Measurements from ENCODE around the gene ZNF831. TPM values are rescaled to one million over a fixed set of nuclear protein-coding genes. Genes with fewer than 3 reads are reported as not detected.

Gene ZNF831
- total RNA-seq, 3 donors from 2014 or later (not counting 1 experiment from before 2014, with no cell fraction given) = 24.8 to 42.0 (median 40.2) TPM

DNA sequence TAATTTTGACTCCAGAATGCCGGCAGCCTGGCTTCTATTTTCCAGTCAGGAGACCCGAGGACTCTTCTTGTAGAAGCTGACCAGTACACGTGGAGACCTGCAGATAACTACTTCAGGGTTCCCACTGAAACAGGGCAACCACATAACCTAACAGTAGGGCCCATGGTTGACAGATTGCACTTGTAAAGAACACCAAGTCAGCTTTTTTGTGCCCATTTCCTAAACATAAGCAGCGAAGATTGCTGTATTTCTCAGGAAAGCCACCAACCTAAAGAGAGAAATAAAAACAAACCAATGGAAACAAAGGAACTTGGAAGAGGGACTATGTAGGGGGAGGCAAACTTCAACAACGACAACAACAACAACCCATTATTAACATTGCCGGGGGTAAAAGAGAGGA is 86.7 kb downstream of the ZNF831 start:
- 90% methylated on average over 3 of the region's 6 CpGs for WGBS (ENCODE audit: insufficient coverage)
- Histone ChIP-seq H3K36me3 (ENCODE audit: control insufficient read depth, insufficient read depth, low read length) (peaks cover 43% of the 10 kb centered on the region), H3K27ac (ENCODE audit: low read length) (no peak overlapping the region), H3K4me1 (ENCODE audit: control insufficient read depth, insufficient read depth, low read length) (peaks cover 20% of the 10 kb centered on the region), H3K9me3 (ENCODE audit: control insufficient read depth, insufficient read depth, low read length) (no peaks in the 10 kb centered on the region), H3K27me3 (ENCODE audit: control insufficient read depth, insufficient read depth, low read length) (no peaks in the 10 kb centered on the region), H3K4me3 (ENCODE audit: low read length) (no peak overlapping the region)
- TF ChIP-seq, protein P1, sequence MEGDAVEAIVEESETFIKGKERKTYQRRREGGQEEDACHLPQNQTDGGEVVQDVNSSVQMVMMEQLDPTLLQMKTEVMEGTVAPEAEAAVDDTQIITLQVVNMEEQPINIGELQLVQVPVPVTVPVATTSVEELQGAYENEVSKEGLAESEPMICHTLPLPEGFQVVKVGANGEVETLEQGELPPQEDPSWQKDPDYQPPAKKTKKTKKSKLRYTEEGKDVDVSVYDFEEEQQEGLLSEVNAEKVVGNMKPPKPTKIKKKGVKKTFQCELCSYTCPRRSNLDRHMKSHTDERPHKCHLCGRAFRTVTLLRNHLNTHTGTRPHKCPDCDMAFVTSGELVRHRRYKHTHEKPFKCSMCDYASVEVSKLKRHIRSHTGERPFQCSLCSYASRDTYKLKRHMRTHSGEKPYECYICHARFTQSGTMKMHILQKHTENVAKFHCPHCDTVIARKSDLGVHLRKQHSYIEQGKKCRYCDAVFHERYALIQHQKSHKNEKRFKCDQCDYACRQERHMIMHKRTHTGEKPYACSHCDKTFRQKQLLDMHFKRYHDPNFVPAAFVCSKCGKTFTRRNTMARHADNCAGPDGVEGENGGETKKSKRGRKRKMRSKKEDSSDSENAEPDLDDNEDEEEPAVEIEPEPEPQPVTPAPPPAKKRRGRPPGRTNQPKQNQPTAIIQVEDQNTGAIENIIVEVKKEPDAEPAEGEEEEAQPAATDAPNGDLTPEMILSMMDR (IDR thresholded peaks at IDR 0.05) = no peak
- Mint-ChIP-seq H3K4me3 (no peak overlapping the region), H3K36me3 (peaks cover 37% of the 10 kb centered on the region), H3K27me3 (ENCODE audit: low read depth in 2 of 2) (no peaks in the 10 kb centered on the region), H3K4me1 (peaks cover 60 to 67% of the 10 kb centered on the region in 2 donors), H3K27ac (no peak overlapping the region), H3K9me3 (no peaks in the 10 kb centered on the region)
- DNase-seq = no peak
- intact Hi-C loops (cut with micrococcal nuclease) = no loop called here
- ATAC-seq = no peak

DNA sequence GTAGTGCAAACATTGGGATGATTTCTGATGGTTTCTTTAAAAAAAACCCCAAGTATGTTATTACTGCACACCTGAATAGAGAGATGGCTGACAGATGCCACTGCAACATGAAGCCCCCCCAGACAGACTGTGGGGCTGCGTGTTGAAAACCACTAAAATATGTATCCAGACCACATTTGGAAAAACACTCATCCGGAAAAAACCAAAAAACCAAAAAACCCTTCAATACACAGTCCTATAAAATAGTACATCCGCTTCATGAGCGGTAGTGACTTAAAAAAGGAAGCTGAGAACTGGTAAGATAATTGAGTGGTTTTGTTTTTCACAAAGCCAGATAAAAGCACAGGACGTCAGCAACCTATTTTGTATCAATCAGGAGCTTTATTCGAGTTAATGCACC is 89.7 kb downstream of the ZNF831 start:
- peaks cover 56 to 58% of the 10 kb centered on the region in 2 donors for H3K4me1 Mint-ChIP-seq
- no peaks in the 10 kb centered on the region for H3K27me3 ChIP-seq (ENCODE audit: control insufficient read depth, insufficient read depth, low read length)
- intact Hi-C loops (cut with micrococcal nuclease) = no loop called here
- no peak overlapping the region for H3K4me3 ChIP-seq (ENCODE audit: low read length)
- TF ChIP-seq, protein P1 (IDR thresholded peaks at IDR 0.05) = no peak
- DNase-seq (peak in 1 of 2 donors; percentile 58), ATAC-seq (peak; percentile 45 to 58 (median 46))
- peaks cover 41% of the 10 kb centered on the region for H3K36me3 ChIP-seq (ENCODE audit: control insufficient read depth, insufficient read depth, low read length)
- H3K4me1 ChIP-seq (ENCODE audit: control insufficient read depth, insufficient read depth, low read length) = peaks cover 20% of the 10 kb centered on the region
- H3K27ac Mint-ChIP-seq = peak overlapping the region; percentile 83 to 88
- H3K9me3 ChIP-seq (ENCODE audit: control insufficient read depth, insufficient read depth, low read length) = no peaks in the 10 kb centered on the region
- H3K36me3 Mint-ChIP-seq = peaks cover 35% of the 10 kb centered on the region
- H3K27me3 Mint-ChIP-seq (ENCODE audit: low read depth in 2 of 2) = no peaks in the 10 kb centered on the region
- H3K9me3 Mint-ChIP-seq = no peaks in the 10 kb centered on the region
- peak overlapping the region; percentile 73 for H3K4me3 Mint-ChIP-seq
- H3K27ac ChIP-seq (ENCODE audit: low read length) = peak overlapping the region; percentile 36
- 5% methylated on average over 4 of the region's 6 CpGs for WGBS (ENCODE audit: insufficient coverage)

DNA sequence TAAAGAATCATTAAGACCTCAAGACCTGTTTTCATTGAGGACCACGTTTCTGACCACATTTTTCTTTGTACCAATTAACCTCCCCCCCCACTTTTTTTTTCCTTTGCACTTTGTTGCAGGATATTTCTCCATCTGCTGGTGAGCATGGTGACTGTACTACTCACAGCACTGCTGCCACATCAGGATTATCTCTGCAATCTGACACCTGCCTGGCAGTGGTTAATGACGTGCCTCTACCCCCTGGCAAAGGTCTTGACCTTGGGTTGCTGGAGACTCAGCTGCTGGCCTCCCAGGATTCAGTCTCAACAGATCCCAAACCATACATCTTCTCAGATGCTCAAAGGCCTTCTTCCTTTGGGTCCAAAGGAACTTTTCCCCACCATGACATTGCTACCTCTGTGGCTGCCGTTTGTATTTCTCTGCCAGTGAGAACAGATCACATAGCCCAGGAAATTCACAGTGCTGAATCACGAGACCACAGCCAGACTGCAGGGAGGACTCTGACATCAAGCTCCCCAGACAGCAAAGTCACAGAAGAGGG is 90.2 kb downstream of the ZNF831 start:
- Mint-ChIP-seq H3K27ac (peak overlapping the region; percentile 83 to 88), H3K4me3 (peak overlapping the region; percentile 73), H3K36me3 (peaks cover 35% of the 10 kb centered on the region), H3K4me1 (peaks cover 56 to 61% of the 10 kb centered on the region in 2 donors), H3K27me3 (ENCODE audit: low read depth in 2 of 2) (no peaks in the 10 kb centered on the region), H3K9me3 (no peaks in the 10 kb centered on the region)
- peaks cover 20% of the 10 kb centered on the region for H3K4me1 ChIP-seq (ENCODE audit: control insufficient read depth, insufficient read depth, low read length)
- 3% methylated on average over 4 of the region's 4 CpGs for WGBS (ENCODE audit: insufficient coverage)
- H3K27ac ChIP-seq (ENCODE audit: low read length) = peak overlapping the region; percentile 36
- ATAC-seq = peak; percentile 59 to 80 (median 78)
- intact Hi-C loops (cut with micrococcal nuclease) = no loop called here
- no peaks in the 10 kb centered on the region for H3K27me3 ChIP-seq (ENCODE audit: control insufficient read depth, insufficient read depth, low read length)
- H3K36me3 ChIP-seq (ENCODE audit: control insufficient read depth, insufficient read depth, low read length) = peaks cover 39% of the 10 kb centered on the region
- TF ChIP-seq, protein P1 (IDR thresholded peaks at IDR 0.05) = no peak
- DNase-seq = peak; percentile 25 to 57
- no peak overlapping the region for H3K4me3 ChIP-seq (ENCODE audit: low read length)
- H3K9me3 ChIP-seq (ENCODE audit: control insufficient read depth, insufficient read depth, low read length) = no peaks in the 10 kb centered on the region

DNA sequence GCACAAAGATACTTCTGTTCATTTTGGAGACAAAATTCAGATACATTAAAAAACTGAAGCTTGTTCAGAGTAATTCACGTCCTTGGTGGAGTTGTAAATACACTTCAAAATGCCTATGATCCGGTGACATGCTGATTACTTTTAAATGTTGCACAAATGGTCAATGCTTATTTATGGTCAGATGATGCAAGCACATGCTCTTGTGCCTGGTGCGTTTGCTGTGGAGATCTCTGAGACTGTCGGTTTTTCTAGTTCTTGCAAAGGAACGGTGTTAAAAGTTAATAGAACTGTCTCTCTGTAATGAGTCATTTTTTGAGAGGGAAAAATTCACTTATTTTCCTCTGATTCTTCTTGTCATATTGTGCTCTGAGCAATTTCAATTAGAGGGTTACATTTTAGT is 91.6 kb downstream of the ZNF831 start:
- no peaks in the 10 kb centered on the region for H3K27me3 ChIP-seq (ENCODE audit: control insufficient read depth, insufficient read depth, low read length)
- H3K4me3 Mint-ChIP-seq = no peak overlapping the region
- H3K9me3 ChIP-seq (ENCODE audit: control insufficient read depth, insufficient read depth, low read length) = no peaks in the 10 kb centered on the region
- no peak overlapping the region for H3K27ac ChIP-seq (ENCODE audit: low read length)
- TF ChIP-seq, protein P1 (IDR thresholded peaks at IDR 0.05) = no peak
- H3K36me3 ChIP-seq (ENCODE audit: control insufficient read depth, insufficient read depth, low read length) = peaks cover 28% of the 10 kb centered on the region
- H3K9me3 Mint-ChIP-seq = no peaks in the 10 kb centered on the region
- H3K4me1 ChIP-seq (ENCODE audit: control insufficient read depth, insufficient read depth, low read length) = peaks cover 20% of the 10 kb centered on the region
- H3K27ac Mint-ChIP-seq = peak overlapping the region in 1 of 2 donors; percentile 83
- H3K36me3 Mint-ChIP-seq = peaks cover 33% of the 10 kb centered on the region
- 98% methylated on average over 5 of the region's 5 CpGs for WGBS (ENCODE audit: insufficient coverage)
- no peak overlapping the region for H3K4me3 ChIP-seq (ENCODE audit: low read length)
- intact Hi-C loops (cut with micrococcal nuclease) = no loop called here
- DNase-seq (no peak), ATAC-seq (no peak)
- H3K27me3 Mint-ChIP-seq (ENCODE audit: low read depth in 2 of 2) = no peaks in the 10 kb centered on the region
- peaks cover 59 to 66% of the 10 kb centered on the region in 2 donors for H3K4me1 Mint-ChIP-seq

Data from natural killer cell (primary cell).